Measurements from ENCODE around the gene NBR1.
A peak's percentile ranks its signal among the peaks of the same experiment; 100 is the strongest.
"Not testable (repeated sequence)": the region's sequence is repeated elsewhere in the genome, so short reads cannot be mapped to it uniquely, and the experiment has no call there.

The NBR1 gene

GRCh38 chr17:43171586-43172487, 823 bp downstream of the NBR1 start:
- peaks cover 41 to 44% of the 10 kb centered on the region in 2 experiments for H3K4me1 ChIP-seq (ENCODE audit: control insufficient read depth in 1 of 2, insufficient read depth in 1 of 2, low read depth in 1 of 2, low read length in 1 of 2)
- no peaks in the 10 kb centered on the region for H3K9me3 ChIP-seq
- TF ChIP-seq CTCF (IDR thresholded peaks at IDR 0.05): peak; percentile 6
- H3K36me3 ChIP-seq: peaks cover 16% of the 10 kb centered on the region
- H3K27me3 ChIP-seq: no peaks in the 10 kb centered on the region
- H3K4me3 ChIP-seq (ENCODE audit: low read depth in 1 of 2, low read length in 1 of 2): peak overlapping the region; percentile 75 to 86
- H3K27ac ChIP-seq: peak overlapping the region; percentile 95

DNA sequence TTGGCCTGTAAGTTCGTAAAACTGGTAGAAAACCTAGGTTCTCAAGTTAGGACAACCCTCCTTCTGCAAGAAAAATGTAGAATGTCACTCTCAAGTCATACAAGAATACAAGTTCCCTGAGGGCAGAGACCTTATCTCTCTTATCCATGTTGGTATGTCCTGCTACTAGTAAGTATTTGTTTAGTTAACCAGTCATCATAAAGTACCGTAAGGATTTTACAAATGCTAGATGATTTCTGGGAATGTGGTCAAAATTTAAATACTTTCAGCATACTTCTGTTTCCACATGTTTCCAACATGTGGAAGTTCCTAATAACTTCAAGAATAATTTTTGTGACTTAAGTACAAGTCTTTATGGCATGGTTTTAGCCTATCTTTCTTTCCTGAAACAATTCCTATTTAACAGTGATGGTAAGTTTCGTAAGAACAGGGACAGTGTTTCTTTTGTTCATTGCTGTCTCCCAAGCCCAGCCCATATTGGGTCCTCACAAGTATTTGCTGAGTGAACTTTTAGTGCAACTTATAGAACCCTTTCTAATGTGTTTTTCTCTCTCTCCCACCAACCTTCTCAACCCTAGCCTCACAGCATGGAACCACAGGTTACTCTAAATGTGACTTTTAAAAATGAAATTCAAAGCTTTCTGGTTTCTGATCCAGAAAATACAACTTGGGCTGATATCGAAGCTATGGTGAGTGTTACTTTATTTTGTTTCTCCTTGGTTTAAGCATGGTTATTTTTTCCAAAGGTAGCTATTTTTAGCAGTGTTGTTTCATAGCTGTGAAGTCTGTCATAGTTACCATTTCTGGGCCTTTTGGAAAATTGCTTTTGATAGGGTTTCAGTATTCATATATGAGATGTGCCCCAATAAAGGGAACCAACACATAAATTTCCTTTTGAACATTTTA, 4.5 kb downstream of the NBR1 start:
- Histone ChIP-seq H3K4me3 (ENCODE audit: low read depth in 1 of 2, low read length in 1 of 2) (no peak overlapping the region), H3K4me1 (ENCODE audit: control insufficient read depth in 1 of 2, insufficient read depth in 1 of 2, low read depth in 1 of 2, low read length in 1 of 2) (peaks cover 27 to 30% of the 10 kb centered on the region in 2 experiments), H3K36me3 (peaks cover 50% of the 10 kb centered on the region), H3K27me3 (no peaks in the 10 kb centered on the region), H3K27ac (peak overlapping the region; percentile 38), H3K9me3 (no peaks in the 10 kb centered on the region)
- TF ChIP-seq CTCF (IDR thresholded peaks at IDR 0.05): no peak

GRCh38 chr17:43176119-43176570, 5.1 kb downstream of the NBR1 start:
- no peaks in the 10 kb centered on the region for H3K27me3 ChIP-seq
- no peak for TF ChIP-seq CTCF (IDR thresholded peaks at IDR 0.05)
- H3K27ac ChIP-seq: peak overlapping the region; percentile 38
- H3K9me3 ChIP-seq: no peaks in the 10 kb centered on the region
- H3K4me1 ChIP-seq (ENCODE audit: control insufficient read depth in 1 of 2, insufficient read depth in 1 of 2, low read depth in 1 of 2, low read length in 1 of 2): peaks cover 23 to 25% of the 10 kb centered on the region in 2 experiments
- no peak overlapping the region for H3K4me3 ChIP-seq (ENCODE audit: low read depth in 1 of 2, low read length in 1 of 2)
- peaks cover 57% of the 10 kb centered on the region for H3K36me3 ChIP-seq

DNA sequence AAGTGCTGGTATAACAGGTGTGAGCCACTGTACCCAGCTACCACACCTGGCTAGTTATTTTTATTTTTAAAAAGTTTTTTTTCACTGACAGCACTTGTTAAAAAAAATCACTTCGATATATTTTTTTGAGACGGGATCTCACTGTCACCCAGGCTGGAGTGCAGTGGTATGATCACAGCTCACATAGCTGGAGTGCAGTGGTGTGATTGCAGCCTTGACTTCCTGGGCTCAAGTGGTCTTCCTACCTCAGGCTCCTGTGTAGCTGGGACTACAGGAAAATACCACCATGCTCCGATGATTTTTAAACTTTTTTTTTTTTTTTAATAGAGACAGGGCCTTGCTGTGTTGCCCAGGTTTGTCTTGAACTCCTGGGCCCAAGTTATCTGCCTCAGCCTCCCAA, 12.9 kb downstream of the NBR1 start:
- no peak for TF ChIP-seq CTCF (IDR thresholded peaks at IDR 0.05)
- Histone ChIP-seq H3K36me3 (peaks cover 94% of the 10 kb centered on the region), H3K27me3 (no peaks in the 10 kb centered on the region)

DNA sequence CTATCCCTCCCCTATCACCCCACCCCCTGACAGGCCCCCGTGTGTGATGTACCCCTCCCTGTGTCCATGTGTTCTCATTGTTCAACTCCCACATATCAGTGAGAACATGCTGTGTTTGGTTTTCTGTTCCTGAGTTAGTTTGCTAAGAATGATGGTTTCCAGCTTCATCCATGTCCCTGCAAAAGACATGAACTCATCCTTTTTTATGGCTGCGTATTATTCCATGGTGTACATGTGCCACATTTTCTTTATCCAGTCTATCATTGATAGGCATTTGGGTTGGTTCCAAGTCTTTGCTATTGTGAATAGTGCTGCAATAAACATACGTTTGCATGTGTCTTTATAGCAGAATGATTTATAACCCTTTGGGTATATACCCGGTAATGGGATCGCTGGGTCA, 15.6 kb downstream of the NBR1 start:
- not testable (repeated sequence) for H3K4me1 ChIP-seq (ENCODE audit: control insufficient read depth in 1 of 2, insufficient read depth in 1 of 2, low read depth in 1 of 2, low read length in 1 of 2); H3K27me3 ChIP-seq; H3K4me3 ChIP-seq (ENCODE audit: low read depth in 1 of 2, low read length in 1 of 2); H3K27ac ChIP-seq; H3K9me3 ChIP-seq
- peaks cover 94% of the 10 kb centered on the region for H3K36me3 ChIP-seq

More for the DNA sequence above, 12.9 kb downstream of the NBR1 start:
- H3K9me3 ChIP-seq: no peaks in the 10 kb centered on the region
- H3K4me3 ChIP-seq (ENCODE audit: low read depth in 1 of 2, low read length in 1 of 2): no peak overlapping the region
- no peaks in the 10 kb centered on the region for H3K4me1 ChIP-seq (ENCODE audit: control insufficient read depth in 1 of 2, insufficient read depth in 1 of 2, low read depth in 1 of 2, low read length in 1 of 2)
- H3K27ac ChIP-seq: no peak overlapping the region
